HG03280 (cell line): ENCODE measurements around the gene SECISBP2L.

ENCODE experiments used
- ATAC-seq: cut with Tn5 transposase; IDR thresholded peaks from one replicate; pipeline ENCODE4 v1.9.1; 2021; ENCODE audit warnings: mild to moderate bottlenecking, moderate library complexity; ENCODE audit not compliant: unreplicated experiment

Gene SECISBP2L

DNA sequence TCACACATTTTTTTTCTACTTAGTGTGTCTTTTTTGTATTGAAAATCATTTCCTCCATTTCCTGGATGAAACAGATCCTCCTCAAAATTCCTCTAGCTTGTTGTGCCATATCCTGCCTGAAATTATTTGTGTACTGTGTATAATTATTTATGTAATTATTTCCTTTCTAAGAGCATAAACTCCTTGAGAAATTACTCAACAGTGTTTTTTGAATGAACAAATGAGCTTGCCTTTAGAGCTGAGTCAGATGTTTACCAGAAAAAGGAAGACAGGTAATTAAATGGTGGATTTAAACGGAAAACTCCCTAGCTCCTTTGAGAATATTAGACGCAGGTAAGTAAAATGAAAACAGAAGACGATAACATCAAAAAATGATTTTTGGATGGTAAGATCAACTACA is 13.2 kb upstream of the SECISBP2L start:
- no peak for ATAC-seq

DNA sequence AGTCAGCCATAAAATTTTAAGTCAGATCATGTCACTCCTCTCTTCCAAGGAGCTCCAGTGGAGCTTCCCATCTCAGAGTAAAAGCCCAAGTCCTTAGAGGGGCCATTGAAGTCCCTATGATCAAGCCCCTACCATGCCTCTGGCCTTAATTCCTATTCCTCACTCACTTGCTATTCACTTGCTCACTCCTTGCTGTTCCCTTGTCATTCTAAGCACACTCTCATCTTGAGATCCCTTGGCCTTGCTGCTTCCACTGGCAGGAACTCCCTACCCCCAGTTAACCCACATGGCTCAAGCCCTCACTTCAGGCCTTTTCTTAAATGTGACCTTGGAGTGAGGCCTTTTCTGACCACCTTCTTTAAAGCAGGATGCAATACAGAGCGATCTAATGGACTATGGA is 12.3 kb upstream of the SECISBP2L start:
- ATAC-seq, result no peak

DNA sequence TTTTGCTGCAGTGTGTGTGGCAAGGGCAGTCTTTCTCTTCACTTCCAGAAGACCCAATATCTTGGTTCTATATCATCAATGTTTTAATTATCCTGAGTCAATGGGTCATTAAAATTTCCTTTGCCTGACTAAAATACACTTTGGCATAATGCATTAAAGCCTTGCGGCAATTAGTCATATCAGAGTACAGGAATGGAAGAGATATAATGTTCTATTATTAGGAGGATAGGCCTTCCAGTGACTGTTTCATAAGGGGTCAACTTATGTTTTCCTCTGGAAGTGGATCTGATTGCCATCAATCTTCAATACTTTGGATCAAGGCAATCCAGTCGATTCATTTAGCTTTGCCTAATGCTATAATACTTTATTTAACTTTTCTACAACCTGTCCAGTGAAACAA is 9.4 kb upstream of the SECISBP2L start:
- no peak for ATAC-seq

DNA sequence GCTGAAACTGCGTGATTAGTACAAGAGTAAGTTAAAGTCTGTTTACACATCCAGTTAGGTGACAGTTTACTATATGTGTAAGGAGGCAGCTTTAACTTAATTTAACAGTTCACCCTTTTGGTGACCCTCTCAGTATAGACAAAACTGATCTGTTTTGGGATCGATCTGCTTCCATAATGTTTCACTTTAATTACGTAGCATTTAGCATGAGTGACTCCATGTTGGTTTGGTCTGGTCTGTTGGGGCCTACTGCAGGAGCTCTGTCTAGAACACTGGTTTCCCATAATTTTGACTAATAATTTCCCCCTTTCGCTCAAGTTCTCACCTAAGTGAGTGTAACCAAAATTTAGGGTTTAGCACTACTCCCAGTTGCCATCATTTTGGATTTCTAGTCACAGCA is 6.4 kb upstream of the SECISBP2L start:
- no peak for ATAC-seq

DNA sequence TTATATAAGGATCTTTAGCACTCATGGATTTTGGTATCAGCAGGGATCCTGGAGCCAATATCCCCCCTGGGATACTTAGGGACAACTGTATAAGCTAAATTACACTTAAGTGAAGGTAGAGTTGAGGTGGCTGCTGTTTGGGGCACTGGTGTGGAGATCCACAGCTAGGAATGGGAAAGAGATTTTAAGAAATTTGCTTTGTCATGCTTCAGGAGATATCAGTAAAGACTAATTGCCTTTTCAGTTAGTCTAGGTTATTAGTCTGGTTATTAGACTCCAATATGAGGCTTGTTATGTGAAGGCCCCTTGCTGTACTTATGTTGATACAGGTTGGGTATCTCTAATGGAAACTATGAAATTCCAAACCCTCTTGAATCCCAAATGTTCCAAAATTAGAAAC is 1.2 kb upstream of the SECISBP2L start:
- no peak for ATAC-seq

DNA sequence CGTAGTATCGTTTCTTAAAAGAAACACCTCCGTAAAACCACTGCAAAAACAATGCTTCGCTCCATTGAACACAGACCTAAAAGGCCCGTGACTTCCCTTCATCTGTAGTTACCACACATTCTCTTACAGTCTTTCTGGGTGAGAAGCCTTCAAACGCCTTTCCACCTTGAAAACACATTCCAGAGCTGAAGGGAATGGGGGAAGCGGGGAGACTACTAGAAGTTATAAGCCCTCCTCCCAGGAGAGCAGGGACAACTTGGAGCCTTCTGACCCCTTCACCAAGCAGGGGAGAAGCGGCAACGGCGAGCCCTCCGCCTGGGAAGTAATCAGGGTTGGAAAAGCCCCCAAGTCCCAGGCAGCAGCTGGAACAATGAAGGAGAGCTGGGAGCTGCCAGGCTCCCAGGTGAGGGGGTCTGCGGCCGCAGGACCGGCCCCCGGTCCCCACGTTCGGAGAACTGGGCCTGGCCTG is 461 bp downstream of the SECISBP2L start:
- ATAC-seq, result peak; percentile 17

DNA sequence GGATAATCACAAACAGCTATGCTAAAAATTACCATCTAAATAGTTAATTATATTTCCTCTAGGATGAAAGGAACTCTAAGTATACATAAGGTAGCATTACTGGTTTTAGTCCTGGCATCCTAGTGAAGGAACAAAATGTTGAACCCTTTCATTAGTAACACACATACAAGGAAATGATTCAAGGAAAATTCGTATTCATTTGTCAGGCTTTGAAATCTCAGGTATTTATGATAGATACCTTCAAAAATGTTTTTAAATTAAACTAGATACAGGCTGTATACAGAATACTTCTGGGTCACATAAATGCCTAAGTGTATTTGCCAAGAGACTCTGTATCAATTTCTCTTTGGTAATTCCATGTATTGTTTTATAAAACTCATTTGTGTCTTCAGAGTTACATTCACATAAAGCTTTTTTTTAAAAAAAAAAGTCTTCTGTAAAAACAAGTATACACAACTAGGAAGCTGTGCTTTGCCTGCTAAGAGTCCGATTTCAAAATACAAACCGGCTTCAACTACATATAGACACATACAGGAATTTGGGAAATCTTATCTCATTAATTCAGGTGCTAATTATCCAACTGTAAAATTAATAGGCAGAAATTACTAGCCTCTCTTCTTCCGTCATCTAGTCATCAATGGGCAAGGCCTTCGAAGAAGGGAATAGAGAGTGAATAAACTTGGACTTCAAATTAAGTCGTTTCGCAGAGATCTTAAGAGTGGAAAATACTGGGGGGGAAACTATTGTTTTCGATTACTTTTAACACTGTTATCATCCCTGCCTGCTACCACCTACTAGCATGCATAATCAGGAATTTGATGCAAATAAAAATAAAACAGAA is 1.3 kb downstream of the SECISBP2L start:
- no peak for ATAC-seq

DNA sequence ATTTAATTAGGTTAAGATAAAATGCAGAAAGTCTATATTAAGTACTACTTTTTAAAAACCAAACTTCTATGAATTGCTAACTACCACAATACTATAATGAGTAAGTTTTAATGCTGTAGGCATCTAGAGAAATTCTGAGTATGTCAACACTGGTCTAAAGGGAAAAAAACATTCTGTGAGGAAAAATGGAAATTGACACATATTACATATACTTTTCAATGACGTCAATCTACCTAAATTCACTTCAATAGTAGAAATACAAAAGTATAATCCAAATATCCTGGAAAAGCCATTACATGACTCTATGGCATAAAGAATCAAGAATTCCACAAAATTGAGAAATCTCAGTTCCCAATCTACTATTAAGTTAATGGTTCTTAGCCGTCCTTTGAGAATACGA is 2.2 kb downstream of the SECISBP2L start:
- no peak for ATAC-seq

DNA sequence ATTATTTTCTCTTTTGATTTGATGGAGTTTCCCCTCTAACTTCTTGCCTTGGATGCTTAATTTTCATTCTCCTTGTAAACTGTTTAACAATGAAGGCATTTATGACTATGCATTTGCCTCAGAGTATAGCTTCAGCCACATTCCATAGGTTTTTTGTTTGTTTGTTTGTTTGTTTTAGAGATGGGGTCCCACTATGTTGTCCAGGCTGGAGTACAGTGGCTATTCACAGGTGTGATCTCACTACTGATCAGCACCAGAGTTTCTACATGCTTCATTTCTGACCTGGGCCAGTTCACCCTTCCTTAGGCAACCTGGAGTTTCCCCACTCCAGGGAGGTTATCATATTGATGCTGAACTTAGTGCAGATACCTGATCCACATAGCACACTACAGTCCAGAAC is 4.1 kb downstream of the SECISBP2L start:
- ATAC-seq, result no peak

DNA sequence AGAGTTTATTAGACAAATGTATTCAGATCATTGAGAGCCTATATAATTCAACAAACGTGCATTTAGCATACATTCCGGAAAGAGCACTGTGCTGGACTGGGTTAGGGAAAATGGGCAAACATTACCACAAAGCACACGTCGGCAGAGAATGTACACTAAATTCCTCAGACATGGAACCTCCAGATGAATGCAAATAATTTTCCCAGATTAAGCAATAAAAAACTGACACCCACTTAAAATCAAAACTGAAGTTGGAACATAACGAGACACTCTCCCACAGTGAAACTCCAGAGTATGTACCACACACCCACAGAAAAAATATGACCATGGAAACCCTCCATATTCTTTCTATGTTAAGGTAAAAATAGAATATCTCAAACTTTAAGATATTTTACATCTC is 4.8 kb downstream of the SECISBP2L start:
- ATAC-seq, result no peak

DNA sequence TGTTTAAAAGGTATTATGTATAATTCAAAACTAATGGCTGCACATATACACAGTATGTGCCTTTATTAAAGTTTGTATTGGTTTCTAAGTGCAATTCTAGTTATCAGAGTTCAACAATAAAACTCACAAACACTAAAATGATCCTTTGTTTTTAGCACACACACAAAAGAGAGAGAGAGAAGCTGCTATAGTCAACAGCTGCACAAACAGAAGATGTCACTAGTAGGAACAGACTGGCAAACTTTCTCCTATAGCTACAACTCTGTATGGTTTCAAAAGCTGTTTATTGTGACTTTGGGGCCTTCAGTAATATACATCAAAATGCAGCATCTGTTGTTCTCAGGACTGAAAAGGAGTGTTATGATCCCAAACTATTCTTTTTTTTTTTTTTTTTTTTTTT is 6.1 kb downstream of the SECISBP2L start:
- no peak for ATAC-seq

DNA sequence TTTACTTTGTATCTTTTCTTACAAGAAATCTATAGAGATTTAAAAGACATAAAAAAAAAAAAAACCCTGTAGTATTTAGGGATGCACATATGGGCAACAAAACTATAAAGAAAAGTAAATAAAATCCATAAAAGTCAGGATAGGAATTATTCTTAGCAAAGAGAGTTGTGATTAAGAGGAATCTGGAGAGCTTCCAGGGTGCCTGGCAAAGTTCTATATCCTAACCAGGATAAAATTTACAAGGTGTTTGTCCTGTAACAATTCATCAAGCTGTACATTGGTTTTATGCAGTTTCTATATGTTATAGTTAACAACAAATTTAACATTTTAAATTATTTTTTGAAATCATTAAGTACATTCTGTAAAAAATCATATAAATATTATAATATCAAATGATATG is 7.9 kb downstream of the SECISBP2L start:
- no peak for ATAC-seq

DNA sequence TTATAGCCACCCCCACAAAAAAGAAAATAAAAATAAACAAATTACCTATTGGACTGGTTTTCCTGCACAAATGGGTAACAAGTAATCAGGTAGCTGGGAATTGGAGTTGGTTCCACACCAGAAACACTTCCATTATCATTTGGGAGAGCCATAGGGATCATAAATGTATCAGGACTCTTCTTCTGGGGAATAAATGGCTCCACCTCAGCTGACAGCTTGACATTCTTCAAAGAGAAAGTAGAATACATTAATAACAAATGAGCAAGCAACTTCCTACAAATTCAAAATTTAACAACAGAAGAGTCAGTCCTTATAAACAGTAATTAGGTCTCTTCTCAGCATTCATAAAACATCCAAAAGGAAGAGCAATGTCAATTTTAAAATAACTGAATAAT is 8.7 kb downstream of the SECISBP2L start:
- ATAC-seq, result no peak

DNA sequence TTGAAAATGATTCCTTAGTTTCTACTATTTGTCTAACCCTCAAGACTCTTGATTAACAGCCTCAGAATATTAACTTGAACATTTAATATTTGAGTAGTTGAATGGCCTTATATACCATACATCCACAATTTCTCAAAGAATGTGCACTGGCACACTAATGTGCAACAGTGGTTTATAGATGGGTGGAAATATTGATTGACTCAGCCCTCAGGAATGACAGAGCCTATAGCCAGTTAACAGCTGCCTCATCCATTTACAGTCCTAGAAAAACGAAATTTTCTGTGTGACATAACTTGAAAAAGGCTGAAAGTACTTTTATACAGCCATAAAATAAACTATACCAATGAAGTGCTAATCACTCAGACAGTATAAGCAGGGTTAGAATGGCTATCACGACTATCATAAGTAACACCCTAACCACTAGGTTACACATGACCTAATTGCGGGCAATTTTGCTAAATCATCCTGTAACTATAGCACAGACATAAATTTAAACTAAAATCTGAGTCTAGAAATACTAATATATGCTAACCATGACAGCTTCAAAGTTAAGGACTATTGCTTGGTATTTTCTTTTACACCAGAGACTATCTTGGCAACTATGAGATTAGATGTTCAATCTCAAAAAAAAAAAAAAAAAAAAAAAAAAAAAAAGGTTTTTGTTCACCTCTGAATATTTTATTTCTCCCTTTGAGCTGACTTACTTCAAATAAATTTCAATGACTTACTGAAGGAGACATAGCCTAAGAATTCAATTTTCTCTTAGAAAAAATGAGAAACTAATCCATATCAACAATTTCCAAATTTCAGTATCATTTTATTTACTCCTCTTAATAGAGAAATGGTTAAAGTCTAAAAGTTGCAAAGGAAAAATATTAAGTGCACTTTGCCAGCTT is 9.3 kb downstream of the SECISBP2L start:
- ATAC-seq, result no peak

DNA sequence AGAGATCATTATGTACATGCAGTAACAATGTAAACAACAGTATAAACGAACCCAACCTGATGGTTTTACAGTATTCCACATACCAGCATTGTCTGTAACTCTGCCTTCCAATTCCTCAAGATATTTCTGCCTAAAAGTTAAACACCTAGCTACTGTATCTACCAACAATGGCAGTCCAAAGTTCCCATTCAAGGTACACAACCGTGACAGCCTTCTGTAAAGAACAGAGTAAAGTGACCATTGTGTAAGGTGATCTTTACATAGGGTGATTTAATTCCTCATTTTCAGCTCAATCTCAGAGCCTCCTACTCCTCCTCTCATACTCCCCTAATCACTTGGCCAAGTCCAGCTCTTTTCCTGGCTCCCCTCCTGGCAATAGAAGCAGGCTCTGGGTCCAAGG is 10.4 kb downstream of the SECISBP2L start:
- no peak for ATAC-seq

DNA sequence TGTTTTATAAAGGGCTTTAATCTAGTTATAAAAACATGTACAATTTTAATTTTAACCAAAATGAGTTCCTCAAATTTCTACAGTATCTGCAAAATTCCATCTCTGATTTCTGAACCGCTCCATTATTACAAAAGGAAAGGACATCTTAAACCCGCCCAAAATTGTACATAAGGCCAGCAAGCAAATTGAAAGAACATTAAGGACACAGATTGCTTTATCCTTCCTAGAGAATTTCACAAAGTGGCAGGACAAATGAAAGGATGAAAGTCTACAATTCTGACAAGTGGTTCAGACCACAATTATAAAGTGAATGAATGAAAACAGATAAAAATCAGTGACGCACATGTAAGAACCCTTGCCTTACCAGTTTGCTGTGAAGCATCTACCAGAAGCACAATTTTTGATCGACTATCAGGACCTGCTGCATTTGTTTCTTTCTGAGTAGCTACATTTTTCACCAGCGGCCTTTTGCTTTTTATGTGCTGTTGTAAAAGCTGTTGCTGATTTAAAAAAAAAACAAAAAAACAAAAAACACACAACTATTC is 13.6 kb downstream of the SECISBP2L start:
- no peak for ATAC-seq

DNA sequence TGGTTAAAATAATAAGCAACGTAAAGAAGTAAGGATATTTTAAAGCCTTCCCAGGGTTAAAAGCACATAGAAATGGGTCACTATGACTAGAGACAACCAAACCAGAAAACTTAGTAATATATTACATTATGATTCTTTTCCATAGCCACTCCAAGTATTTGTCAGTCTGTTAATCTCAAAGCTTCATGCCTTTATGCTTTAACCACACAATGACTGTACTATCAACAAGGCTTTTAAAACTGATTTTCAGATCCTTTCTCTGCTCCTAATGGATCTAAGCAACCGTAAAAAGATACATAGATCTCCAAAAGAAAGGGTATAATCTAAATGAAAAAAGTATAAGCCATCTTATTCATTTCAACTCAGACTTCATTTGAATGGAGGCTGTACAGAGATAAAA is 14.4 kb downstream of the SECISBP2L start:
- ATAC-seq, result no peak

DNA sequence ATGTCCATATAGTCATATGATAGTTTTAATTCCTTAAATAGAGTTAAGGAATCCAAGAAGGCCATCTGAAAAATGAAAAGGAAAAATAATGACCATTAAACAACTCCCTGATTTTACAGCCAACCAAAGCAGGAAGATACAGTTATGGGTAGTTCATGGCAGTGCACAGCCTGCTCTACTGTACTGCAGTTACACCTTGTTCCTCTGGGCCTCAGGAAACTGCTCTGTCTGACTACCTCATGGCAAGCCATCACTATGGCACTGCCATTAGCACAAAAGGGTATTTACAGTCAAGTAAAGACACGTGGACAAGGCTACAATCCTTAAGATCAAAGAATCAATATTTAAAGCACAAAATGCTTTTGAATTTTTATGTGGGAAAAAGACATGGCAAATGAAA is 19.5 kb downstream of the SECISBP2L start:
- no peak for ATAC-seq

DNA sequence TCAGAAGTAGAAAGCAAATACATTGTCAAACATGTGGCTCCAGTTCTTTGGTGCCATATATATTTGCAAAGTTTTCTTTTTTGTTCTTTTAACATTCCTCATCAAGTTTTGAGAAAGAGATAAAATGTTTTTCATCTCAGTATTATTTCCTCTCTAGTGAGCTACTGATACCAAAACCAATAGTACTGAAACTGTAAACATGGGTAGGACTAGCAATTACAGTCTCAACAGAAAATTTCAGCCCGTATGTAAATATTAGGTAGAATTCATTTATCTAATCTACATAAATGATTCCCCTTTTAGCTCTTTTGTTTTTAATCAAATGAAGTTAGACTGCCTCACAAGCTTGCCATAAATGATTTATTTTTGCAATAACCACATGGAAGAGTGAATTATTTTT is 21.4 kb downstream of the SECISBP2L start:
- peak; percentile 72 for ATAC-seq

DNA sequence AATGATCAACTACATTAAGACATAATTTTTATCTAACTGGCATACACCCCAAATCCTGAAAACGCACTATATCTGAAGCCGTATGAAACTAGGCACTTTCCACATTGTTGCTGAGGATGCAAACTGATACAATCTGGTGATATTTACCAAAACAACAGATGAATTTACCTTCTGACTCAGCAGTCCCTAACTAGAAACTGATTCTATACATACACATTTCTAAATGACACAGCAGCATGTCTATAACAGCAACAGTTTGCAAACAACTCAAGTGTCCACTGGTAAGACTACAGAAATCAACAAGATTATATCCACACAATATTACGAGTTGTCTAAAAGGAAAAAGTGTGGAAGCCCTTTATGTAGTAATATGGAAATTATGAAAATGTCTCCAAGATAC is 22.9 kb downstream of the SECISBP2L start:
- ATAC-seq, result peak; percentile 72

DNA sequence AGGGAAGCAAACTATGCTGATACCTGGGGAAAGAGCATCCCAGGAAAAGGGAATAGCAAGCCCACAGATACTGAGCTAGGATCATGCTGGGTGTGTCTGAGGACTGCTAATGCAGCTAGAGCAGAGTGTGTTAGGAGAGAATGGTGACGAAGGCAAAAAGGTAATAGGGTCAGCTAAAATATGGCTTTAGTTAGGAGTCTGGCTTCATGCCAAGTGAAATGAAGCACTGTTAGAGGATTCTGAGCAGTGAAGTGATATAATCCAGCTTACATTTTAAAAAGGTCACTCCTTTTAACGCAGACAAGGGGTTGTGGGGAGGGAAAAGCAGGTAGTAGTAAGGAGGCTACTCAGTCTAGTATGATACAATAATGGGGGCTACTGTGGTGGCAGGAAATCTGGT is 30.4 kb downstream of the SECISBP2L start:
- no peak for ATAC-seq

DNA sequence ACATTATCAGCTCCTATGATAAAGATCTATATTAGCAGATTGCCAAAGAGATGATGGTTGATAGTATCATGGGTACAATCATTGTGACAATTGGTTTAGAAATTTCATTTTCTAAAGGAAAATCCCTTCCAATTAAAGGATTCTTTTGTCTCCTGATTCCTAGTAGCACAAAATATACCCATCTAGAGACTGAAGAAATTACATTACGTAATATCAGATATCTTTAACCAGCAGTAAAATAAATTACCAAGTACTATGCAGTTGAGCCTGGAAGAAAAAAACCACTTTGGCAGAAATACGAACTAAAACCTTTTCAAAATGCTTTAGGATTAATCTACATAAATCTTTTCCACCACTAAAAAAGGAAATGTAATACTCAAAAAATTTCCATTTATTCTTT is 46.9 kb downstream of the SECISBP2L start:
- no peak for ATAC-seq
